Measurements from ENCODE around the gene RPL10. TPM values are rescaled to one million over a fixed set of nuclear protein-coding genes. Genes with fewer than 3 reads are reported as not detected.

The RPL10 gene
- total RNA-seq, 1 donor from 2014 or later: 3,042 TPM

DNA sequence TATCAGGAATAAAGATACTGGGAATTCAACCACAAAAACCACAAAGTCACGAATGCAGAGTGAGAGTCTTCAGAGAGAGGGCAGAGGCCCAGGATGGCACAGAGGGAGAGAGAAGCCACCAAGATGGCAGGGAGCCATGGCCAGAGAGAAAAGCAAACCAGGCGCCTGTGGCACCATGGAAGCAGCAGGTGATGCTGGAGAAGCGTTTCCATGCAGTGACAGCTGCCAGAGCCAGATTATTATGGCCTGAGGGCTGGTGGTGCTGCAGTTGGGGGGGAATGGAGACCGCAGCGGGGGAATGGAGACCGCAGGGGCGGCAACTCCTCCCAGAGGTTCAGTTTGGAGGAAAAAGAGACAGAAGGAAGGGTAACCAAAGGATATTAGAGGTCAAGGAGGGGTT, 19.0 kb downstream of the RPL10 start:
- DNase-seq (ENCODE audit: extremely low spot score, unreplicated experiment): no peak
- Mint-ChIP-seq H3K27me3 (no peaks in the 10 kb centered on the region), H3K36me3 (peaks cover 6% of the 10 kb centered on the region), H3K27ac (no peak overlapping the region), H3K9me3 (no peaks in the 10 kb centered on the region), H3K4me3 (no peak overlapping the region), H3K4me1 (ENCODE audit: unreplicated experiment) (no peaks in the 10 kb centered on the region)
- TF ChIP-seq, protein P1, sequence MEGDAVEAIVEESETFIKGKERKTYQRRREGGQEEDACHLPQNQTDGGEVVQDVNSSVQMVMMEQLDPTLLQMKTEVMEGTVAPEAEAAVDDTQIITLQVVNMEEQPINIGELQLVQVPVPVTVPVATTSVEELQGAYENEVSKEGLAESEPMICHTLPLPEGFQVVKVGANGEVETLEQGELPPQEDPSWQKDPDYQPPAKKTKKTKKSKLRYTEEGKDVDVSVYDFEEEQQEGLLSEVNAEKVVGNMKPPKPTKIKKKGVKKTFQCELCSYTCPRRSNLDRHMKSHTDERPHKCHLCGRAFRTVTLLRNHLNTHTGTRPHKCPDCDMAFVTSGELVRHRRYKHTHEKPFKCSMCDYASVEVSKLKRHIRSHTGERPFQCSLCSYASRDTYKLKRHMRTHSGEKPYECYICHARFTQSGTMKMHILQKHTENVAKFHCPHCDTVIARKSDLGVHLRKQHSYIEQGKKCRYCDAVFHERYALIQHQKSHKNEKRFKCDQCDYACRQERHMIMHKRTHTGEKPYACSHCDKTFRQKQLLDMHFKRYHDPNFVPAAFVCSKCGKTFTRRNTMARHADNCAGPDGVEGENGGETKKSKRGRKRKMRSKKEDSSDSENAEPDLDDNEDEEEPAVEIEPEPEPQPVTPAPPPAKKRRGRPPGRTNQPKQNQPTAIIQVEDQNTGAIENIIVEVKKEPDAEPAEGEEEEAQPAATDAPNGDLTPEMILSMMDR (conservative IDR thresholded peaks at IDR 0.05): no peak

DNA sequence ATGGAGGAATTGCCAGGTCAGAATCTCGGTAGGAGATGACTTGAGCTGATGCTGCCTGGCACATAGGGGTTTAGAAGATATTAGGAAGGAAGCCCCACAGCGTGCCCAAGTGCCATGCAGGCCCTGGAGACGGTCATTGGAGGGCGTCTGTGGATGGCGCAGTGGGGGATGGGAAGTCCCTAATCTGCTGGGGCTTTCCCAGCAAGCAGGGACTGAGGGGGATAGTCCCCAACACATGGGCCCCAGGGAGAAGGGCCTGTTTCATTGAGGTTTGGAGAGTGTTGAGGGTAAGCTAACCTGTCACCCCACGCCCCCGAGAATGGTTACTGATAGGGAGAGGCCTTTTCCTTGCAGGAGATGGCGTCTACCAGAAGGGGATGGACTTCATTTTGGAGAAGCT, 21.0 kb downstream of the RPL10 start:
- no peaks in the 10 kb centered on the region for H3K27me3 Mint-ChIP-seq
- DNase-seq (ENCODE audit: extremely low spot score, unreplicated experiment): no peak
- H3K4me3 Mint-ChIP-seq: no peak overlapping the region
- no peaks in the 10 kb centered on the region for H3K9me3 Mint-ChIP-seq
- H3K36me3 Mint-ChIP-seq: peaks cover 6% of the 10 kb centered on the region
- H3K4me1 Mint-ChIP-seq (ENCODE audit: unreplicated experiment): no peaks in the 10 kb centered on the region
- no peak overlapping the region for H3K27ac Mint-ChIP-seq
- TF ChIP-seq, protein P1 (conservative IDR thresholded peaks at IDR 0.05): no peak

DNA sequence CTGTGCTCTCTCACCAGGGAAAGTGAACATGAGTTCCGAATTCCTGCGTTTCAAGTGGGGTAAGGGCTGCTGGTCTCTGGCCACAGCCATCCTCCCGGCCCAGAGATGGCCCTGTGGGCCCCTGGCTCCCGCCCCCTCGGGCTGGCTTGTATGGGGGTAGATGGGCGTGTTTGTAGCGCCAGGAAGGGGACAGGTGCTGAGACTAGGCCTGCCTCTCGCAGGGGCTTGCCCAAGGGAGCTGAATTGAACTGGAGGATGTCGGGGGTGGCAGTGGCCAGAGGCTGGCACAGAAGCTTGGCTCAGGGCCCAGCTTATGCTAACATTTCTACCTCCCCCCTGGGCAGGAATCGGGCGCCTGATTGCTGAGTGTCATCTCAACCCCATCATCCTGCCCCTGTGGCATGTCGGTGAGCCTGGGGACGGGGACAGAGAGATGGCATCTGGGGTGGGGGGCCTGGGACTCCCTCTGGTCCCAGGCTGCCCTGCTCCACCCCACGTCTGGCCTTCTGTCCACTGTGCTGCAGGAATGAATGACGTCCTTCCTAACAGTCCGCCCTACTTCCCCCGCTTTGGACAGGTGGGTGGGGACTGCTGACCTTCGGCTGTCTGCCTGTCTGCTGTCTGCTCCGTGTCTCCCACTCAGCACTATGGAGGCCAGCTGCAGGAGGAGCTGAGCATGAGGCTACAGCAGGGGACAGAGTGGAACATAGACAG, 21.7 kb downstream of the RPL10 start:
- no peak overlapping the region for H3K4me3 Mint-ChIP-seq
- no peaks in the 10 kb centered on the region for H3K27me3 Mint-ChIP-seq
- H3K4me1 Mint-ChIP-seq (ENCODE audit: unreplicated experiment): no peaks in the 10 kb centered on the region
- TF ChIP-seq, protein P1 (conservative IDR thresholded peaks at IDR 0.05): no peak
- no peaks in the 10 kb centered on the region for H3K9me3 Mint-ChIP-seq
- no peak for DNase-seq (ENCODE audit: extremely low spot score, unreplicated experiment)
- peaks cover 6% of the 10 kb centered on the region for H3K36me3 Mint-ChIP-seq
- no peak overlapping the region for H3K27ac Mint-ChIP-seq

DNA sequence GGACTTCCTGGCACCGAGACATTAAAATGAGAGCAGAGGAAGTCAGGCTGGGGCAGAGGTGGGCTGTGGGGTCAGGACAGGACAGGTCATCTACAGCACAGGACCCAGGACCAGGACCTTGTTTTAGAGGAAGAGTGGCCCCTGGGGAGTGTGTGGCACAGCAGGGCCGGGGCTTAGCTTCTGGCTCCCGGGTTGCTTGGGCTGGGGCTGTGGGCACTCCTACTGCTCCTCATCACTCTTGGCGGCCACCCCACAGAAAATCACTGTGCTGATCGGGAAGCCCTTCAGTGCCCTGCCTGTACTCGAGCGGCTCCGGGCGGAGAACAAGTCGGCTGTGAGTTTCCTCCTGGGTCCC, 22.2 kb downstream of the RPL10 start:
- DNase-seq (ENCODE audit: extremely low spot score, unreplicated experiment): no peak
- Mint-ChIP-seq H3K4me3 (no peak overlapping the region), H3K27ac (no peak overlapping the region), H3K36me3 (peaks cover 3% of the 10 kb centered on the region), H3K9me3 (no peaks in the 10 kb centered on the region), H3K27me3 (no peaks in the 10 kb centered on the region), H3K4me1 (ENCODE audit: unreplicated experiment) (no peaks in the 10 kb centered on the region)
- TF ChIP-seq, protein P1 (conservative IDR thresholded peaks at IDR 0.05): no peak

DNA sequence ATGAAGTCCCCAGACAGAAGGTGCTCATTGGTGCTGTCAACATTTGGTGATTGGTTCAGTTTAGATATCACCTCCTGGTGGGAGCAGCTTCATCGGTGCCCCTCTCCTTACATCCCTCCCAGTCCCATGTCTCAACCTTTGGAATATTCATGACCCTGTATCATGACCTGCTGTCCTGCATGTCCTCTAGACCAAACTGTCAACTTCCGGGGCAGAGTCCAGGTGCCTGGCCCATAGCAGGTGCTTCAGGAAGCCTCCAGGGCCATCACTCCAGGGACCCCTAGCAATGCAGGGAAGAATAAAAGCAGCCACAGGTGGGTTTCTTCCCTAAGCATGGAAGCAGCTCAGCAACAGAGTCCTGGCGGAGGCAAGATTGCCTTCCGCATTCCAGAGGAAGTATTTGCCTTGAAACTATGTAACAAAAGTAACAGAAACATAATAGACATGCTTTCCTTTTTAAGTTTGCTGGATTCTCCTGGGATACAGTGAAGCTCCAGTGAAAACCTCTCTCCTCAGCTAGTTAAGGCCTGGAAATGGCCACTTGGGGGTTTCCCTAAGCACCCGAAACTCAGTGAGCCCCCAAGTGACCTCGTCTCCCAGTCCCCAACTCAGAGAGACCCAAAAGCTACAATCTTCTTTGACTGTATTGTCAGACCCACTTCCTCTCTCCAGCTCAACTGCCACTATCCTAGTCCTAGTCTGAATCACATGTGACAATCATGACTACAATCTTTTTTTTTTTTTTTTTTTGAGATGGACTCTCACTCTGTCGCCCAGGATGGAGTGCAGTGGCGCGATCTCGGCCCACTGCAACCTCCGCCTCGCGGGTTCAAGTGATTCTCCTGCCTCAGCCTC, 29.0 kb downstream of the RPL10 start:
- Mint-ChIP-seq H3K4me3 (no peak overlapping the region), H3K36me3 (peaks cover 6% of the 10 kb centered on the region), H3K4me1 (ENCODE audit: unreplicated experiment) (no peaks in the 10 kb centered on the region), H3K27ac (peak overlapping the region; percentile 68), H3K27me3 (no peaks in the 10 kb centered on the region), H3K9me3 (no peaks in the 10 kb centered on the region)
- DNase-seq (ENCODE audit: extremely low spot score, unreplicated experiment): no peak
- TF ChIP-seq, protein P1 (conservative IDR thresholded peaks at IDR 0.05): no peak

Data from type B pancreatic cell (in vitro differentiated cells).